ENCODE results near the gene SCCPDH.

- no peak for TF ChIP-seq CTCF (IDR thresholded peaks at IDR 0.05; ENCODE audit: low read depth, low read length)
- TF ChIP-seq POLR2A (IDR thresholded peaks at IDR 0.05; ENCODE audit: extremely low read depth, insufficient read length) = no peak
- TF ChIP-seq, protein P1, sequence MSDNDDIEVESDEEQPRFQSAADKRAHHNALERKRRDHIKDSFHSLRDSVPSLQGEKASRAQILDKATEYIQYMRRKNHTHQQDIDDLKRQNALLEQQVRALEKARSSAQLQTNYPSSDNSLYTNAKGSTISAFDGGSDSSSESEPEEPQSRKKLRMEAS (IDR thresholded peaks at IDR 0.05; ENCODE audit: low read depth, low read length) = no peak
These were observed 72.9 kb downstream of the SCCPDH start for GRCh38 chr1:246797157-246797556.
